GM18505 (cell line): ENCODE data around the gene GMPPB.

ENCODE experiments used
- ATAC-seq: cut with Tn5 transposase; IDR thresholded peaks from one replicate; pipeline ENCODE4 v1.9.1; 2021; ENCODE audit not compliant: unreplicated experiment
- POLR2A ChIP-seq: IDR thresholded peaks from 4 replicates; pipeline ENCODE4 v1.6.1; 2011; ENCODE audit warnings: borderline replicate concordance; ENCODE audit not compliant: insufficient read depth, insufficient read length; ENCODE audit errors: extremely low read depth

The GMPPB gene

GRCh38 chr3:49747792-49748480 is 24.2 kb upstream of the GMPPB start:
- ATAC-seq, result no peak

GRCh38 chr3:49745986-49746385 is 22.2 kb upstream of the GMPPB start:
- no peak for TF ChIP-seq POLR2A
- no peak for ATAC-seq

More at GRCh38 chr3:49747792-49748480, 24.2 kb upstream of the GMPPB start:
- TF ChIP-seq POLR2A, result no peak

GRCh38 chr3:49740427-49740826 is 16.7 kb upstream of the GMPPB start:
- TF ChIP-seq POLR2A, result no peak
- no peak for ATAC-seq

GRCh38 chr3:49738067-49738713 is 14.4 kb upstream of the GMPPB start:
- no peak for TF ChIP-seq POLR2A
- no peak for ATAC-seq

- TF ChIP-seq POLR2A, result no peak
- ATAC-seq, result no peak
Measured at GRCh38 chr3:49734752-49735151, 11.0 kb upstream of the GMPPB start.

- no peak for ATAC-seq
- no peak for TF ChIP-seq POLR2A
Measured at GRCh38 chr3:49733551-49733950, 9.8 kb upstream of the GMPPB start.

GRCh38 chr3:49732597-49732996 is 8.8 kb upstream of the GMPPB start:
- TF ChIP-seq POLR2A, result no peak
- no peak for ATAC-seq

- no peak for ATAC-seq
- TF ChIP-seq POLR2A, result no peak
Measured at GRCh38 chr3:49729966-49730609, 6.3 kb upstream of the GMPPB start.

- no peak for ATAC-seq
- no peak for TF ChIP-seq POLR2A
Measured at GRCh38 chr3:49727924-49728361, 4.2 kb upstream of the GMPPB start.

GRCh38 chr3:49727154-49727923 is 3.6 kb upstream of the GMPPB start:
- no peak for TF ChIP-seq POLR2A
- ATAC-seq, result no peak

GRCh38 chr3:49725906-49726681 is 2.3 kb upstream of the GMPPB start:
- TF ChIP-seq POLR2A, result no peak
- ATAC-seq, result no peak

GRCh38 chr3:49724586-49724985 is 835 bp upstream of the GMPPB start:
- ATAC-seq, result no peak
- TF ChIP-seq POLR2A, result no peak

- no peak for TF ChIP-seq POLR2A
- ATAC-seq, result no peak
Measured at GRCh38 chr3:49723296-49723627, 489 bp downstream of the GMPPB start.
